GM12874 (cell line): ENCODE measurements around the gene LGALS8.

Source experiments
- TF ChIP-seq, protein P1 (sequence below): IDR thresholded peaks from 2 replicates; pipeline ENCODE4 v1.5.1; 2011; ENCODE audit warnings: low read depth, mild to moderate bottlenecking, control low read depth, low read length, moderate library complexity; ENCODE audit not compliant: insufficient read depth

LGALS8 gene

DNA sequence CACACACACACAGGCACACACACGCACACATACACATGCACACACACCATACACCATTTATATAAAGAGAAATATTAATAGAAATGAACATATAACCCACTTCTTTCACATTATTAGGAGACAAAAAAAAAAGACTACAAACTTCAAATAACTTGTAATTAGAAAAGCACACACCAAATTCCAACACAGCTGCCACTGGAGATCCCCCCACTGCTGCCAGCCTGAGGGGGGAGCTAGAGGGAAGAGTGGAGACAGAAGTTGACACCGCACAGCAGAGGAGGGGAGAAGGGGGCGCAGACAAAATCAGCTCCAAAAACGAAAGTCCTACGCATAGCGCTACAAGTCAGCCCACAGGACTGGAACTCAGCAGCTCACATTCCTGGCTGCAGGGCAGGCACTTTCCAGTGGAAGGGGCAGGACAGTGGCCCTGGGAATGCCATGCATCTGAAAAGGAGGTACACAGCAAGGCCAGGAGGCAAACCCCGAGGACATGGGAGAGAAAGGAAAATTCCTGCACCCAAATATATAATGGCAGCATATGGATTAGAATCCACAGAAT is 36.5 kb downstream of the LGALS8 start:
- TF ChIP-seq, protein P1, sequence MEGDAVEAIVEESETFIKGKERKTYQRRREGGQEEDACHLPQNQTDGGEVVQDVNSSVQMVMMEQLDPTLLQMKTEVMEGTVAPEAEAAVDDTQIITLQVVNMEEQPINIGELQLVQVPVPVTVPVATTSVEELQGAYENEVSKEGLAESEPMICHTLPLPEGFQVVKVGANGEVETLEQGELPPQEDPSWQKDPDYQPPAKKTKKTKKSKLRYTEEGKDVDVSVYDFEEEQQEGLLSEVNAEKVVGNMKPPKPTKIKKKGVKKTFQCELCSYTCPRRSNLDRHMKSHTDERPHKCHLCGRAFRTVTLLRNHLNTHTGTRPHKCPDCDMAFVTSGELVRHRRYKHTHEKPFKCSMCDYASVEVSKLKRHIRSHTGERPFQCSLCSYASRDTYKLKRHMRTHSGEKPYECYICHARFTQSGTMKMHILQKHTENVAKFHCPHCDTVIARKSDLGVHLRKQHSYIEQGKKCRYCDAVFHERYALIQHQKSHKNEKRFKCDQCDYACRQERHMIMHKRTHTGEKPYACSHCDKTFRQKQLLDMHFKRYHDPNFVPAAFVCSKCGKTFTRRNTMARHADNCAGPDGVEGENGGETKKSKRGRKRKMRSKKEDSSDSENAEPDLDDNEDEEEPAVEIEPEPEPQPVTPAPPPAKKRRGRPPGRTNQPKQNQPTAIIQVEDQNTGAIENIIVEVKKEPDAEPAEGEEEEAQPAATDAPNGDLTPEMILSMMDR: no peak

DNA sequence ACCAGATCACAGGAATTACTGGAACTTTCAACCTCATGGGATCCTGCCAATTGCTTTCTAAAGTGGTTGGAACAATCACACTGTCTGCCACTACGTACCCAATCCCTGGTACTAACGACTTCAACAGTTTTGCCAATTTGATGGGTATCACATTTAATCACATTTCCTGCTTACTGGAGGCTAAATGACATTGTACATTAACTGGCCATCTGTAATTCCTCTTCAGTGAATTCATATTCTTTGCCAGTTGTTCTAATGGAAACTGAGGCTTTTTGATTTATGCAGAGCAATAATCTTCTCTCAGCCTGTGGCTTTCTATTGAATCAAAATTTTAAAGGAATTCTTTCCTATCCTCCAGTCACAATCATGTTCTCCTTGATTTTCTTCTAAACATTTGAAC is 38.2 kb downstream of the LGALS8 start:
- TF ChIP-seq, protein P1: no peak

DNA sequence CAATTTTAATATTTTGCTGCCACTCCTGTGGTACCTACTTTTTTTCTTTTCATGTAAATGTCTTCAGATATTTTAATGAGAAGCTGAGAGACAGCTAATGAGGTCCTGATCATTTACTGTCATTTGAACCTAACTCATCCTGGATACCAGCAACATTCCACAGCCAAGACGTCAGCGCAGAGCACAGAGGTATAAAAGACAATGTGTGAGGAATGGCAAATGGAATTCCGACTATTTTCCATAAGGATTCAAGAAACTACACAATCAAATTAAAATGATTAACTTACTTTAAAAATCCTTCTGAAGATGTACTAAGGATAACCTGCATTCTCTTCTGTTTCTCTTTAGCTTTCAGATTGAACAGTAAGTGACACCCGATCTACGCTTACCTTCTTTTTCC is 41.7 kb downstream of the LGALS8 start:
- TF ChIP-seq, protein P1: no peak

DNA sequence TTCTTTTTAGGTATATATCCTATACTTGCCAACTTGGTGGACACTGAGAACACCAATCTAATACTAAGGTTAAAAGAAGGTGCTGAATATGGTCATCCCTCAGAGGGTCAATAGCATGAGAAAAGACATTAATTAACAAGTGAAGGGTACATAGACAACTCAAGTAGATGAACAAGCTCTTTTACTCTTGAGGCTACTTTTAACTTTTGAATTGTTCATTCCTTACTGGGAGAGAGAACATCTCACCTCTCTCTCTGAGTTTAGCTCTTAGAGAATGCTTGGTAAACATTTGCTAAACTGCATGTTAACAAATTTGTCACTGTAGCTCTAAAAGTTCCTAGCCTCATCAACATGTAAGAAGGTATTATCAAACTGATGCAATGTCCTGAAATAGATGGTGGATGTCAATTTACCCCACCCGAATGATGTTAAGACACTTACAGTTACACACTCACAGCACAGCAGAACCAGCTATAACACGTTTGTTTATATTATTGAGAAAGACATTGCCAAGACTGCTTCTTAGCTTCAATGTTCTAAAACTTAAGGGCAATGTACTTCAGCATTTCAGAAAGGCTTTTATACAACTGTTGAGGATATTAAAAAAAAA is 44.6 kb downstream of the LGALS8 start:
- TF ChIP-seq, protein P1: no peak

DNA sequence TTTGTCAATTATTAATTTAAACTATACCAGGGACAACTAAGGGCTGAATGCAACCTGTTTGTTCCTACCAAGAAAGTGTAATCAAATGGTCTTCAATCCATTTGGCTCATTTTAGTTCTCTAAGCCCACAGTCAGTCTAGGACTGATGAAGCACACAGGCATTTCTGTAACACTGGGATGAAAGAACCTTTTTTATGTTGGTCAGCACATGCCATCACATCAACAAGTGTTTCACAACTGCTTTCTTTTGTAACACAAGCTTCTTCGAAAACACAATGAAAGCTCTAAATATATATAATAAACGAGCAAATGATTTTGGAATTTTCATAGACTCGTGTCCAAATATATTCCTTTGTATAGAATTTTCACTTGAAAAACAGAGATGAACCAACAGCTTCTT is 51.7 kb downstream of the LGALS8 start:
- TF ChIP-seq, protein P1: no peak

DNA sequence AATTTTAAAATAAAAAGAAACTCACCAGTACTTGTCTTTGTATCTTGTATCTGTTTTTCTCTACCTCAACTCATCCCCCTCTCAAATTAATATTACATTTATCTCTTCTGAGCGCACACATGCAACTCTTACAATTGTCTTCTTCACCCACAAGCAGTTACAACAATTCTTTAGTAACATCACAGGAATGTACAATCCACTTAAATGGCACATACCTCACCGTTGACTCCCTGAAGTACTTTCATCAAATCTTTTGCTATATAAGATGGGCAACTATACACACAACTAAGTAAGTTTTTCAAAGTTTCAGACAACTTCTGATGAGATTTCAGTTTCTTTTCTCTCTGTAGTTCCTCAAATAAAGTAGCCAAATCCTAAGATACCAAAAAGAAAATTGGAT is 52.2 kb downstream of the LGALS8 start:
- TF ChIP-seq, protein P1: no peak

DNA sequence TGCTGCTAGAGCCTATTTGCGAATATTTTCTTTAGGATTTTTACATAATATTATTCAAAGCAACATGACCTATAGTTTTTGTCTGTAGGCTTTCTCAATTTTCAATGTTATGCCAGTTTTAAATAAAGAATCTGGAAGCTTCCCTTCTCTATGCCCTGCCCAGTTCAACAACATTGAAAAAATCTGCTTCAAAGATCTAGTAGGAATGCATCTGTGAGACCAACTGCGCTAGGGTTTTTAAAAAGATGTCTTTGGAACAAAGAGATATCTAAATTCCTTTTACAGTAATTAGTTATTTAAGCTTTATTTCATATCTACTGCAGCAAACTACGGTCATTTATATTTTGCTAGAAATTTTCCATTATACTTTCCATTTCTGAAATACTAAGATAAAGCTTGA is 54.9 kb downstream of the LGALS8 start:
- TF ChIP-seq, protein P1: no peak
